Caco-2 (cell line): ENCODE measurements around the gene PRR23C. TPM values are rescaled to one million over a fixed set of nuclear protein-coding genes. Genes with fewer than 3 reads are reported as not detected.
"Not testable (repeated sequence)": the region's sequence is repeated elsewhere in the genome, so short reads cannot be mapped to it uniquely, and the experiment has no call there.

ENCODE experiments used
- BruUV-seq: library from RNA; stranded (reverse); fragments of 400-500 nt; replicated peaks from 2 replicates; lab custom pipeline; 2021; lab: Mats Ljungman, UMichigan
- CTCF ChIA-PET: fragments of 300-600 bp; sonication (Branson Sonifier 250); formaldehyde crosslinking; loops from one replicate; lab custom pipeline; 2022; ENCODE audit warnings: antibody characterized with exemption; lab: Charles Lee
- POLR2A ChIA-PET: fragments of 300-600 bp; sonication (Branson Sonifier 250); formaldehyde crosslinking; loops from one replicate; lab custom pipeline; 2022; ENCODE audit warnings: antibody characterized with exemption; lab: Charles Lee
- DNase-seq, 2 experiments: peaks; one replicate each; pipeline versions ENCODE4 v3.0.0 to v3.0.0-alpha.2; 2020 to 2022
- H3K27me3 ChIP-seq: replicated peaks from 2 replicates; pipeline ENCODE4 v1.6.0; 2011; ENCODE audit warnings: low read length; ENCODE audit not compliant: control insufficient read depth, insufficient read depth
- H3K36me3 ChIP-seq: 2 replicates; pipeline ENCODE4 v1.5.1; 2011; ENCODE audit warnings: low read length; ENCODE audit not compliant: control insufficient read depth, insufficient read depth
- H3K4me1 ChIP-seq: fragments of 250-450 bp; sonication (Bioruptor Pico); 2 replicates; pipeline ENCODE4 v1.5.1; 2020; ENCODE audit warnings: mild to moderate bottlenecking
- H3K4me3 ChIP-seq: 2 replicates; pipeline ENCODE4 v1.5.1; 2011; ENCODE audit warnings: low read depth, mild to moderate bottlenecking, control low read depth, low read length
- H3K9me3 ChIP-seq: fragments of 250-450 bp; sonication (Bioruptor Pico); 2 replicates; pipeline ENCODE4 v1.5.1; 2020; ENCODE audit warnings: mild to moderate bottlenecking, moderate library complexity
- H3K27ac Mint-ChIP-seq: one replicate; pipeline ENCODE4 v1.8.0; 2022; ENCODE audit warnings: mixed read lengths; ENCODE audit not compliant: unreplicated experiment
- H3K27me3 Mint-ChIP-seq: one replicate; pipeline ENCODE4 v1.8.0; 2022; ENCODE audit warnings: mixed read lengths; ENCODE audit not compliant: insufficient read depth, unreplicated experiment
- H3K36me3 Mint-ChIP-seq: one replicate; pipeline ENCODE4 v1.8.0; 2022; ENCODE audit warnings: mild to moderate bottlenecking, mixed read lengths; ENCODE audit not compliant: insufficient read depth, unreplicated experiment
- H3K4me1 Mint-ChIP-seq: one replicate; pipeline ENCODE4 v1.8.0; 2022; ENCODE audit warnings: low read depth, mixed read lengths; ENCODE audit not compliant: unreplicated experiment
- H3K4me3 Mint-ChIP-seq: one replicate; pipeline ENCODE4 v1.8.0; 2022; ENCODE audit warnings: mild to moderate bottlenecking, moderate library complexity, mixed read lengths; ENCODE audit not compliant: unreplicated experiment
- H3K9me3 Mint-ChIP-seq: one replicate; pipeline ENCODE4 v1.8.0; 2022; ENCODE audit warnings: mixed read lengths; ENCODE audit not compliant: unreplicated experiment
- intact Hi-C: fragments of 100-400 bp; cut with micrococcal nuclease; formaldehyde crosslinking; loops from one replicate; pipeline ENCODE4 v1.10.0; 2022; ENCODE audit not compliant: unreplicated experiment
- total RNA-seq: library from RNA; stranded (reverse); gene quantifications from 2 replicates; pipeline ENCODE4 v1.2.3, GENCODE V29; 2022
- TF ChIP-seq, protein P1 (sequence below), 2 experiments: fragments of 200-600 bp in 1 of 2; IDR thresholded peaks; 1 replicate in 1 of 2; 2 replicates in 1 of 2; pipeline versions ENCODE4 v1.5.1 to v1.8.0; 2011 to 2022; ENCODE audit warnings: antibody characterized with exemption in 1 of 2, control low read depth in 1 of 2, inconsistent platforms in 1 of 2, low read depth in 1 of 2, low read length in 1 of 2, mild to moderate bottlenecking in 1 of 2, moderate library complexity in 1 of 2; ENCODE audit not compliant: insufficient read depth in 1 of 2, severe bottlenecking in 1 of 2, unreplicated experiment in 1 of 2

PRR23C gene
- total RNA-seq, 1 experiment from 2014 or later, result not detected

- intact Hi-C loops, result no loop called here
- CTCF ChIA-PET, result no interaction called here
- H3K9me3 ChIP-seq, result no peaks in the 10 kb centered on the region
- no peaks in the 10 kb centered on the region for H3K4me1 Mint-ChIP-seq
- POLR2A ChIA-PET, result no interaction called here
- TF ChIP-seq, protein P1, sequence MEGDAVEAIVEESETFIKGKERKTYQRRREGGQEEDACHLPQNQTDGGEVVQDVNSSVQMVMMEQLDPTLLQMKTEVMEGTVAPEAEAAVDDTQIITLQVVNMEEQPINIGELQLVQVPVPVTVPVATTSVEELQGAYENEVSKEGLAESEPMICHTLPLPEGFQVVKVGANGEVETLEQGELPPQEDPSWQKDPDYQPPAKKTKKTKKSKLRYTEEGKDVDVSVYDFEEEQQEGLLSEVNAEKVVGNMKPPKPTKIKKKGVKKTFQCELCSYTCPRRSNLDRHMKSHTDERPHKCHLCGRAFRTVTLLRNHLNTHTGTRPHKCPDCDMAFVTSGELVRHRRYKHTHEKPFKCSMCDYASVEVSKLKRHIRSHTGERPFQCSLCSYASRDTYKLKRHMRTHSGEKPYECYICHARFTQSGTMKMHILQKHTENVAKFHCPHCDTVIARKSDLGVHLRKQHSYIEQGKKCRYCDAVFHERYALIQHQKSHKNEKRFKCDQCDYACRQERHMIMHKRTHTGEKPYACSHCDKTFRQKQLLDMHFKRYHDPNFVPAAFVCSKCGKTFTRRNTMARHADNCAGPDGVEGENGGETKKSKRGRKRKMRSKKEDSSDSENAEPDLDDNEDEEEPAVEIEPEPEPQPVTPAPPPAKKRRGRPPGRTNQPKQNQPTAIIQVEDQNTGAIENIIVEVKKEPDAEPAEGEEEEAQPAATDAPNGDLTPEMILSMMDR (IDR thresholded peaks at IDR 0.05; ENCODE audit: insufficient read depth in 1 of 2, low read depth in 1 of 2, low read length in 1 of 2, severe bottlenecking in 1 of 2, unreplicated experiment in 1 of 2), result no peak
- H3K9me3 Mint-ChIP-seq, result no peaks in the 10 kb centered on the region
- no peak for DNase-seq
- H3K27me3 Mint-ChIP-seq, result peaks cover 28% of the 10 kb centered on the region
- no peak overlapping the region for H3K27ac Mint-ChIP-seq
- H3K4me1 ChIP-seq, result no peaks in the 10 kb centered on the region
- H3K36me3 Mint-ChIP-seq, result no peaks in the 10 kb centered on the region
- no peak overlapping the region for H3K4me3 Mint-ChIP-seq
- no peaks in the 10 kb centered on the region for H3K27me3 ChIP-seq
- H3K36me3 ChIP-seq, result no peaks in the 10 kb centered on the region
- BruUV-seq, result no TSS peak
- H3K4me3 ChIP-seq, result no peak overlapping the region
Observed at GRCh38 chr3:139037478-139037877, 7.2 kb downstream of the PRR23C start.

DNA sequence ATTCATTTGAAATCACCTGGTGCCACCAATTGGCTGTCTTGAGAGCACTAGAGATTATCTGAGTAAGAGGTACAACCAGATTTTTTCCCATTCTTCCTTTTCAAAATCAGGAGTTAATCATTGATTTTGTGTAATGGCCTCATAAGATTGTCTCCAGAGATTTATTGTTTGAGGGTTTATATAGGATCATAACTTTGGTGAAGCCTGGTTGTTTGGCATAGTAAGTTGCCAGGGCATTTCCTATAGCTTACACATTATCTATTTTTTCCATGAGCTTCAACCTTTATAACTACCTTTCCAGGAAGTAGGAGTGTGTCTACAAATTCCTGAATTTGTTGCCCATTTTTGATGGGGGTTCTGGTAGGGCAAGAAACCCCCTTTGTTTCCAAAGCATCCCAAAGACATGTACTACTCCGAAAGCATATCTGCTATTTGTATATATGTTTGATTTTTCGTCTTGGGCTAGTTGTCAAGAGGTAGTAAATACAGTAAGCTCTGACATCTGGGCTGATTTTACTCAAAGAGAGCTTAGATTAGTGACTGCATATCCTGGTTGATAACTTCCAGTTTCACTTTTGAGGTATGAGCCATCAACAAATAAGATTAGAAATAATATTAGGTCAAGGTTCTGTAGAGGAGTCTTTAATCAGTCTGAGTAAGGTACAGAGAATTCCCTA lies 12.2 kb downstream of the PRR23C start:
- Mint-ChIP-seq H3K4me1 (no peaks in the 10 kb centered on the region), H3K36me3 (no peaks in the 10 kb centered on the region), H3K27me3 (peaks cover 17% of the 10 kb centered on the region), H3K9me3 (peaks cover 14% of the 10 kb centered on the region), H3K27ac (no peak overlapping the region), H3K4me3 (no peak overlapping the region)
- no TSS peak for BruUV-seq
- CTCF ChIA-PET, result no interaction called here
- no peaks in the 10 kb centered on the region for H3K4me1 ChIP-seq
- no peak overlapping the region for H3K4me3 ChIP-seq
- no peaks in the 10 kb centered on the region for H3K27me3 ChIP-seq
- H3K36me3 ChIP-seq, result no peaks in the 10 kb centered on the region
- TF ChIP-seq, protein P1 (IDR thresholded peaks at IDR 0.05; ENCODE audit: insufficient read depth in 1 of 2, low read depth in 1 of 2, low read length in 1 of 2, severe bottlenecking in 1 of 2, unreplicated experiment in 1 of 2), result no peak
- POLR2A ChIA-PET, result no interaction called here
- DNase-seq, result no peak
- H3K9me3 ChIP-seq, result peaks cover 9% of the 10 kb centered on the region
- intact Hi-C loops, result no loop called here

GRCh38 chr3:139030576-139030975 lies 14.1 kb downstream of the PRR23C start:
- H3K27me3 Mint-ChIP-seq, result peaks cover 11% of the 10 kb centered on the region
- H3K4me1 ChIP-seq, DNase-seq, H3K4me1 Mint-ChIP-seq, H3K4me3 ChIP-seq, H3K27ac Mint-ChIP-seq, H3K27me3 ChIP-seq, BruUV-seq, H3K36me3 Mint-ChIP-seq, H3K9me3 ChIP-seq, H3K36me3 ChIP-seq, H3K4me3 Mint-ChIP-seq, POLR2A ChIA-PET, intact Hi-C loops, CTCF ChIA-PET: not testable (repeated sequence)
- H3K9me3 Mint-ChIP-seq, result peaks cover 14% of the 10 kb centered on the region
